H1 (cell line): ENCODE results near the gene CCNI2. TPM values are rescaled to one million over a fixed set of nuclear protein-coding genes. Genes with fewer than 3 reads are reported as not detected.

Source experiments
- RNF2 ChIP-seq: fragments of 200-900, 300-1000 bp; sonication (generic); IDR thresholded peaks from 2 replicates; pipeline ENCODE4 v1.7.1; 2016; ENCODE audit warnings: borderline replicate concordance, low read depth, mild to moderate bottlenecking, antibody characterized with exemption, low read length; ENCODE audit not compliant: poor library complexity, severe bottlenecking; ENCODE audit errors: missing control alignments
- SAP30 ChIP-seq: fragments of 300-600 bp; sonication (generic); IDR thresholded peaks from 2 replicates; pipeline ENCODE4 v1.7.1; 2012; ENCODE audit warnings: low read length, moderate library complexity, mild to moderate bottlenecking, inconsistent platforms; ENCODE audit not compliant: insufficient read depth, insufficient replicate concordance
- TAF1 ChIP-seq: IDR thresholded peaks from 2 replicates; pipeline ENCODE4 v1.6.1; 2011; ENCODE audit warnings: mild to moderate bottlenecking, low read depth, low read length
- TAF7 ChIP-seq: optimal IDR thresholded peaks from 2 replicates; pipeline ENCODE3; 2011; ENCODE audit warnings: low read depth, mild to moderate bottlenecking, inconsistent platforms, low read length, moderate library complexity, borderline replicate concordance
- ZNF274 ChIP-seq: IDR thresholded peaks from 2 replicates; pipeline ENCODE4 v1.7.0; 2012; ENCODE audit warnings: low read length, borderline replicate concordance; ENCODE audit errors: extremely low read depth
- polyA plus RNA-seq, 7 experiments: library from polyadenylated mRNA; depleted of rRNA in 3 of 7; stranded (reverse) in 5 of 7; unstranded in 2 of 7; fragments of >200 nt in 5 of 7; fragments of 200-250 nt in 2 of 7; gene quantifications; 1 replicate in 5 of 7; 2 replicates in 1 of 7; 4 replicates in 1 of 7; pipeline versions ENCODE4 v1.2.1 to v1.2.3, GENCODE V29; 2011 to 2013; ENCODE audit warnings: missing spikeins in 2 of 7, mixed read lengths in 2 of 7
- total RNA-seq: library from RNA; stranded (reverse); fragmentation: NEBNext Ultra II Directional; extraction: Animal tissue kit (Norgen Biotek cat#: 25700); gene quantifications from 2 replicates; pipeline ENCODE4 v1.2.1, GENCODE V29; 2021

Gene CCNI2
- total and polyA plus RNA-seq, 2 of the 8 experiments (the other 6 are each of a cell fraction or from before 2014, with no cell fraction given): 1.3 to 1.4 TPM

DNA sequence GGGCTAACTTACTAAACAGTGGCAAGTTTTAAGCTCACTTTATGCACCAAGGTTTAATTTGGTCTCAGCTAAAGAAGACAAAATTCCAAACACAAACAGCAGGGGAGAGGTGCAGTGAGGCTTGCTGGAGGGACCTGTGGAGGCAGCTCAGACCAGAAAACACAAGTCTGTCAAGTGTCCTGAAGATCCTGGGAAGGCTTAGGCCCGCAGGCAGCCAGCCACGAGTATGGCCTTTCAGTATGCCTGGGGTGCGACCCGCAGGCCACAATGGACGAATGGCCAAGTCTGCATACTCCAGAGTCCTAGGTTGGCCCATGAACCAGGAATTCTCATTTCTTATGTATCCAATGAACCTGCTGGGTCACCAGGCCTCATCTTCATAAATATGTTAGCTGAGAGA, 9.3 kb downstream of the CCNI2 start (continued):
- TF ChIP-seq SAP30 (no peak), TAF1 (no peak), RNF2 (no peak), ZNF274 (no peak), TAF7 (no peak)
